Activated T-helper 1 cell treated with Interleukin-2 at 50 U/mL for 16 hours (primary cell): ENCODE data around the gene CEACAM20.
"Not testable (repeated sequence)": the region's sequence is repeated elsewhere in the genome, so short reads cannot be mapped to it uniquely, and the experiment has no call there.

Experiments
- DNase-seq: peaks from one replicate; pipeline ENCODE4 v3.0.0-alpha.2; 2020; ENCODE audit warnings: low read depth

The CEACAM20 gene

DNA sequence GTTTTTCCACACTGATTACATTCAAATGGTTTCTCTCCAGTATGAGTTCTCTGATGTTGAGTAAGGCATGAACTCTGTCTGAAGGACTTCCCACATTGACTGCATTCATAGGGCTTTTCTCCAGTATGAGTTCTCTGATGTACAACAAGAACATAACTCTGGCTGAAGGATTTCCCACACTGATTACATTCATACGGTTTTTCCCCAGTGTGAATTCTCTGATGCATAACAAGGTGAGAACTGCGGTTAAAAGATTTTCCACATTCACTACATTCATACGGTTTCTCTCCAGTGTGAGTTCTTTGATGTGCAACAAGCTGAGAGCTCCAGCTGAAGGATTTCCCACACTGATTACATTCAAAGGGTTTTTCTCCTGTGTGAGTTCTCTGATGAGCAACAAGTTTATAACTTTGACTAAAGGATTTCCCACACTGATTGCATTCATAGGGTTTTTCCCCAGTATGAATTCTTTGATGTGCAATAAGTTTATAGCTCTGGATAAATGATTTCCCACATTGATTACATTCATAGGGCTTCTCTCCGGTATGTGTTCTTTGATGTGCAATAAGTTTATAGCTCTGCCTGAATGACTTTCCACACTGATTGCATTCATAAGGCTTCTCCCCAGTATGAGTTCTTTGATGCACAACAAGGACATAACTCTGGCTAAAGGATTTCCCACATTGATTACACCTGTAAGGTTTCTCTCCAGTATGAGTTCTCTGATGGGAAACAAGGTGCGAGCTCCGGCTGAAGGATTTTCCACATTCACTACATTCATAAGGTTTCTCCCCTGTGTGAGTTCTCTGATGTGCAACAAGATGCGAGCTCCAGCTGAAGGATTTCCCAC is 52.7 kb downstream of the CEACAM20 start:
- DNase-seq = no peak

DNA sequence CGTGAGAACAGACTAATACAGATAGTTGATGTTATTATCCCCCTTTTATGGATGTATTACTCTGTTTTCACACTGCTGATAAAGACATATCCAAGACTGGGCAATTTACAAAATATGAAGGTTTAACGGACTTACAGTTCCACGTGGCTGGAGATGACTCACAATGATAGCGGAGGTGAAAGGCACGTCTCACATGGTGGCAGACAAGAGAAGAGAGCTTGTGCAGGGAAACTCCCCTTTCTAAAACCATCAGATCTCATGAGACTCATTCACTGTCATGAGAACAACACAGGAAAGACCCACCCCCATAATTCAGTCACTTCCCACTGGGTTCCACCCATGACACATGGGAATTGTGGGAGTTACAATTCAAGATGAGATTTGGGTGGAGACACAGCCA is 60.7 kb downstream of the CEACAM20 start:
- not testable (repeated sequence) for DNase-seq

DNA sequence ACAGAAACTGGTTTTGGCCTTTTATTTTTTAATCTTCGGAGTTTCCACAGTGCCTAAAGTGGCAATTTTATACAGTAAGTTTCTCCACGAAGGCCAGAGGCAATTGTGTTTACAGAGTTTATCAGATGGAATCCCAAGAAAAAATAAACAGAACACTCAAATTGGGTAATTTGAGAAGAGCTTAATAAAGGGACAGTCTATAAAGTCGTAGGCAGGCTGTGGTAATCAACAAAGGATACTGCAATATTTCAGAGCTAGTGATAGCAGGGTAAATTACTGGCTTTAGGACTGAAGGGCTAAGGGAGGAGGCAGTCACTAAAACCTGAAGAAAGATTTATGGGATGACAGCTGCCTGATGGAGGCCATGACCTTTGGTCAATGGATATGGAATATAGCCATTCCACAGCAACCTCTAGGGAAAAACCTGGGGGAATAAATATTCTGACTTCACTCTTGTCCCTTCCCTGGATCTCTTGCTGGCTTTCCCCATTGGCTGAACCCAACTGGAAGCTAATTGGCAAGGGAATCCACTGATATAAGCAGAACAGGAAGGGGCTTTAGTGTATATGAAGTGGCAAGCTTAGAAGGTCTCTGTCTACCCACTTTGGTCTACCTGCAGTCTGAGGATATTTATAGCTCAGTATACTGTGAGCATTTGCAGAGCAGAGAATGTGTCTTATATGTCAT is 66.7 kb downstream of the CEACAM20 start:
- not testable (repeated sequence) for DNase-seq
